ENCODE results near the gene CD226.
"Not testable (repeated sequence)": the region's sequence is repeated elsewhere in the genome, so short reads cannot be mapped to it uniquely, and the experiment has no call there.

Gene CD226

GRCh38 chr18:69956665-69957620 lies 9.3 kb upstream of the CD226 start:
- no peak for DNase-seq (ENCODE audit: low read depth)

GRCh38 chr18:69956057-69956456 lies 8.4 kb upstream of the CD226 start:
- no peak for DNase-seq (ENCODE audit: low read depth)

- no peak for DNase-seq (ENCODE audit: low read depth)
These were observed 7.2 kb upstream of the CD226 start for GRCh38 chr18:69954719-69955480.

GRCh38 chr18:69953191-69953590 lies 5.5 kb upstream of the CD226 start:
- DNase-seq (ENCODE audit: low read depth): no peak

- peak; percentile 32 for DNase-seq (ENCODE audit: low read depth)
These were observed 3.5 kb upstream of the CD226 start for GRCh38 chr18:69951182-69951581.

GRCh38 chr18:69949538-69949936 lies 1.9 kb upstream of the CD226 start:
- DNase-seq (ENCODE audit: low read depth): no peak

- peak; percentile 24 for DNase-seq (ENCODE audit: low read depth)
These were observed 1.4 kb upstream of the CD226 start for GRCh38 chr18:69948919-69949537.

- no peak for DNase-seq (ENCODE audit: low read depth)
These were observed 583 bp upstream of the CD226 start for GRCh38 chr18:69948256-69948655.

GRCh38 chr18:69946608-69947155 lies 991 bp downstream of the CD226 start:
- DNase-seq (ENCODE audit: low read depth): no peak

- DNase-seq (ENCODE audit: low read depth): no peak
These were observed 2.2 kb downstream of the CD226 start for GRCh38 chr18:69945220-69946114.

- no peak for DNase-seq (ENCODE audit: low read depth)
These were observed 3.2 kb downstream of the CD226 start for GRCh38 chr18:69944436-69944835.

- no peak for DNase-seq (ENCODE audit: low read depth)
These were observed 4.7 kb downstream of the CD226 start for GRCh38 chr18:69943021-69943420.

- DNase-seq (ENCODE audit: low read depth): no peak
These were observed 6.5 kb downstream of the CD226 start for GRCh38 chr18:69941183-69941582.

- not testable (repeated sequence) for DNase-seq (ENCODE audit: low read depth)
These were observed 7.9 kb downstream of the CD226 start for GRCh38 chr18:69939812-69940211.

- DNase-seq (ENCODE audit: low read depth): no peak
These were observed 11.5 kb downstream of the CD226 start for GRCh38 chr18:69936191-69936558.

- no peak for DNase-seq (ENCODE audit: low read depth)
These were observed 12.1 kb downstream of the CD226 start for GRCh38 chr18:69935319-69936190.

GRCh38 chr18:69934601-69935265 lies 12.9 kb downstream of the CD226 start:
- no peak for DNase-seq (ENCODE audit: low read depth)

- DNase-seq (ENCODE audit: low read depth): no peak
These were observed 18.5 kb downstream of the CD226 start for GRCh38 chr18:69929041-69929774.

GRCh38 chr18:69916412-69916811 lies 31.3 kb downstream of the CD226 start:
- DNase-seq (ENCODE audit: low read depth): no peak

All from fibroblast of gingiva (primary cell).